Measurements from ENCODE around the gene GZMM.

Gene GZMM

DNA sequence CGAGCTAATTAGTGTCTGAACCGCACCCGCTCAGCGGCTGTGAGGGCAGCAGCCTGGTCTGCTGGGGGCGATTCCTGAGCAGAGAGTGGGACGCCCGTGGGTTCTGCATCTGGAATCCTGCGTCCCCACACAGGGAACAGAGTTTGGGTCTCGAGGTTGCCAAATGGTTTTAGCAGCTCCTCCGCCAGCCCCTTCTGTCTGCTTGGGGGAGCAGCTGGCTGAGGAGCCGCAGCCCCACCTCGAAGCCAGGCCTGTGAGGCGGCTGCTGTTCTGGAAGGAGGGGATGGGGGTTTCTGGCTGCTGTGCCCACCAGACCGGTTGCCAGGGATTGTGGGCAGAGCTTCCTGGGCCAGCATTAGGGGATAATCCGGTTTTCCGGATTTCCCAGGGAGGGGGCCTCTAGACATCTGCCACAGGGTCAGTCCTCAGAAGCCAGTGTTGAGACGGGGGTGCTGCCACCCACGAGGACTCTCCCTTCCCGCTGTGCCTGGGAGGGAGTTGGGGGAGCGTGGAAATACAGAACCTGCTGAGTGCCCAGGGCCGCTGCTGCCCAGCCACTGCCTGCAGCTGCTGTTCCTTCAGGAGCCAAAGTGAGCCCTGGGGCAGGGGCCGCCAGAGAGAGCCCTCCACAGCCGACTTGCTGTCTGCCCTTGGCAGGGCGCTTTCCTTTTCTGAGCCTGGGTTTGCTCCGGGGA lies 10.3 kb upstream of the GZMM start:
- in situ Hi-C loops (cut with MboI; ENCODE audit: low sequenced_read_pairs) = no loop called here

- in situ Hi-C loops (cut with MboI; ENCODE audit: low sequenced_read_pairs) = no loop called here
Observed at GRCh38 chr19:534088-534487, 9.8 kb upstream of the GZMM start.

GRCh38 chr19:535017-535835 lies 8.6 kb upstream of the GZMM start:
- in situ Hi-C loops (cut with MboI; ENCODE audit: low sequenced_read_pairs) = no loop called here

- in situ Hi-C loops (cut with MboI; ENCODE audit: low sequenced_read_pairs) = no loop called here
Observed at GRCh38 chr19:536031-536880, 7.6 kb upstream of the GZMM start.

DNA sequence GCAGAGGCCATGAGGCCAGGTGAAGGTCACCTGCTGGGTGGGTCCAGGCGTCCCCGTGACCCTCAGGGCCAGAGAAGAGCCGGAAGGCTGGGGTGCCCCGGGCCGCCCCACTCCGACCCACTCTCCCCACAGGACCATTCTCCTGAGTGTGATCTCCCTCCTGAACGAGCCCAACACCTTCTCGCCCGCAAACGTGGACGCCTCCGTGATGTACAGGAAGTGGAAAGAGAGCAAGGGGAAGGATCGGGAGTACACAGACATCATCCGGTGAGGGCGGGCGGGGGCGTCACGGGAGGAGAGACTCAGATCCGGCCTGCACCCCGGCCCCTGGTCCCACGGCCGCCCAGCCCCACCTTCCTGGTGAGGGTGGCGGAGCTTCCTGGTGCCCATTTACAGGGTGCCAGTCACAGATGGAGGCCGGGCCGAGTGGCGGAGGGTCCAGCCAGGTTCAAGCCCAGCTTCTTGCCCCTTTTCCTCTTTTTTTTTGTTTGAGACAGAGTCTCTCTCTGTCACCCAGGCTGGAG lies 6.9 kb upstream of the GZMM start:
- in situ Hi-C loops (cut with MboI; ENCODE audit: low sequenced_read_pairs) = no loop called here

DNA sequence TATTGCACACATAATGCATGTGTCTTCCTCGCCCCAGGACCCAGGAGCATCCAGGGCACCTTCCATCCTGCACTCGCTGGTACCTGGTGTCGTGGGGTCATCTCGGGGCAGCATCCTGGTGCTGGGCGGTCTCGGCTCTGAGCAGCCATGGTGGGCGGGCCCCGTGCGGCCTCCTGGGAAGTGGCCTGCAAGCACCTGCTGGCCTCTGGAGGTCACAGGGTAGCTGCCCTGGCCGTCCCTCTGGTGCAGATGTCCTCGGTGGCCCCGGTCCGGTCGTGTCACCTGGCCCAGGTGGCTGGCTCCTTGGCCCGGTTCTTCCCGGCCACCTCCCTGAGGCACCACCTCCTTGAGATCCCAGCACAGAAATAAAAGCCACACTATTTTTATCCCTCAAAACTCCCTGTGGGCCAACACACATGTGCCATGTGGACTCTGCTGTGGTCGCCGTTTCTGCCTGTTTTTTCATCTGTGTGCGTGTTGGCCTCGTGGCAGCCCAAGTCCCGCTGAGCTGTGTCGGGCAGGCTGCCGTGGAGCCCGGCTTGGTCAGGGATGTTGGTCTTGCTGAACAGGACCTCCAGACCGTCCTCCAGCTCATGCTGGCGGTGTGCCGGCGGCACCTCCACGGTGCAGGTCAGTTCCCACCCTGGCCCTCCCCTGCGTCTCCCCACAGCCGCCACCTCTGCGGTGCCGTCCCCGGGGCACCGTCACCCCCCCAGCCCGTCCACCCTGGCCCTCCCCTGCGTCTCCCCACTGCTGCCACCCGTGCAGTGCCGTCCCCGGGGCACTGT lies 5.0 kb upstream of the GZMM start:
- in situ Hi-C loops (cut with MboI; ENCODE audit: low sequenced_read_pairs) = no loop called here

DNA sequence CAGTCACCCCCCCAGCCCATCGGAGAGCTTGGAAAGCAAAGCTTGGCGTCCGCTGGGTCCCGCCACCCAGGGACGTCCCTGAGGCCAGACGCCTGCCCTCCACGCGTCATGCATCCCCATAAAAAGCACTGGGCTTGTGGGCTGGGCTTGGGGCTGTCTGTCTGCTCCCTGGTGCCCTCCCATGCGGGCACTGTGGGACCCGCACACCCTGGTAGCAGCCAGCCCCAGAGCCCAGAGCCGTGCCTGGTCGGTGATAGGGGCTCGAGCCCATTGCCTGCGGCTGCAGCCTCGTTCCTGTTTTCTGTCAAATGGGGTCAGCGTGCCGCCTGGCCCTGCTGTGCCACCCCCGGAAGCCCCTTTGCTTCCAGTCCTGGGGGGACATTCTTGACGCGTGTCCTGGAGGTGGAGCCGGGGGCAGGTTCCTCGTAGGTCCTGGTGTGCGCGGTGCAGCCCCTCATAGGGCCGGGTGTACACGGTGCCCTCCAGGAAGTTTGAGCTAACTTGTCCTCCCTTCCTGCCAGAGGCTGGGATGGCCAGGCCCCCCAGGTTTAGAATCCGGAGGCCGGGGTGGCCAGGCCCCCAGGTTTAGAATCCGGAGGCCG lies 4.3 kb upstream of the GZMM start:
- in situ Hi-C loops (cut with MboI; ENCODE audit: low sequenced_read_pairs) = no loop called here

- in situ Hi-C loops (cut with MboI; ENCODE audit: low sequenced_read_pairs) = no loop called here
Observed at GRCh38 chr19:540867-541637, 2.8 kb upstream of the GZMM start.

DNA sequence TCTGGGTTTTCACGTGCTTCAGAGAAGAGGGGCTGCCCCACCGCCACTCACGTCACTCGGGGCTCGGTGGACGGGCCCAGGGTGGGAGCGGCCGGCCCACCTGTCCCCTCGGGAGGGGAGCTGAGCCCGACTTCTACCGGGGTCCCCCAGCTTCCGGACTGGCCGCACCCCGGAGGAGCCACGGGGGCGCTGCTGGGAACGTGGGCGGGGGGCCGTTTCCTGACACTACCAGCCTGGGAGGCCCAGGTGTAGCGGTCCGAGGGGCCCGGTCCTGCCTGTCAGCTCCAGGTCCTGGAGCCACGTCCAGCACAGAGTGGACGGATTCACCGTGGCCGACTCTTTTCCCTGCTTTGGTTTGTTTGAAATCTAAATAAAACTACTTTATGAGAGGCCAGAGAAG lies 2.2 kb upstream of the GZMM start:
- in situ Hi-C loops (cut with MboI; ENCODE audit: low sequenced_read_pairs) = no loop called here

- in situ Hi-C loops (cut with MboI; ENCODE audit: low sequenced_read_pairs) = no loop called here
Observed at GRCh38 chr19:542173-542866, 1.5 kb upstream of the GZMM start.

GRCh38 chr19:547117-547516 lies 3.3 kb downstream of the GZMM start:
- in situ Hi-C loops (cut with MboI; ENCODE audit: low sequenced_read_pairs) = no loop called here

DNA sequence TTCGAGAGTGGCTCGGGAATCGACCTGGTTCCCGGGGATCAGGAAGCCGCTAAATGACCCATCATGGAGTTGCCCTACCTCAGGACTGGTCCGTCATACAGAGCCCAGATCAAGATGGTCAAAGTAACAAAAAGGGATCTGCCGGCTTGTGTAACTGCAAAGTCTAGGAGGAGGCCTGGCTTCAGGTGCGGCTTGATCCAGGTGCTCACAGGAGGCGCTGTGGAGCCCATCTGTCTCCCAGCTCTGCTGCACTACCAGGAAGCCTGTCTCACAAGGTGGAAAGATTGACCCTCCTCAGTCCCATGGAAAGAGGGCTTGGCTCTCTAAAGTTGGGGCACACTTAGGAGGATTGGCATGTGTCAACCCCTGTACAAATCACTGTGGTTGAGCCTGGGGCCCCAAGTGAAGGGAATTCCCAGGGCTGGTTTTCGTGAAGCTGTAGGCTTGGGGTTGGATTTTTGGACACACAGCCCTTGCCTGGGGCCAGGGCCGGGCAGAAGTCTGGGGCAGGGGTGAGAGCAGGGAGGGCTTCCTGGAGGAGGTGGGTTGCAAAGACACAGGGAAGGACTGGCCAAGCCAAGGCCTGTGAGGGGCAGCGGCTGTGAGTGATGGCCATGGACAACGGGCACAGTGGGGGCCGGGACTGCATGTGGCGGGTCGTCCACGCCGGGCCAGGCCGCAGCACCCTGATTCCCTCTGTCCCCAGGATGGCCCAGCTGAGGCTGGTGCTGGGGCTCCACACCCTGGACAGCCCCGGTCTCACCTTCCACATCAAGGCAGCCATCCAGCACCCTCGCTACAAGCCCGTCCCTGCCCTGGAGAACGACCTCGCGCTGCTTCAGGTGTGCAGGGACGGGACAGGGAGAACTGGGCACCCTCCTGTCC lies 4.2 kb downstream of the GZMM start:
- in situ Hi-C loops (cut with MboI; ENCODE audit: low sequenced_read_pairs) = no loop called here

DNA sequence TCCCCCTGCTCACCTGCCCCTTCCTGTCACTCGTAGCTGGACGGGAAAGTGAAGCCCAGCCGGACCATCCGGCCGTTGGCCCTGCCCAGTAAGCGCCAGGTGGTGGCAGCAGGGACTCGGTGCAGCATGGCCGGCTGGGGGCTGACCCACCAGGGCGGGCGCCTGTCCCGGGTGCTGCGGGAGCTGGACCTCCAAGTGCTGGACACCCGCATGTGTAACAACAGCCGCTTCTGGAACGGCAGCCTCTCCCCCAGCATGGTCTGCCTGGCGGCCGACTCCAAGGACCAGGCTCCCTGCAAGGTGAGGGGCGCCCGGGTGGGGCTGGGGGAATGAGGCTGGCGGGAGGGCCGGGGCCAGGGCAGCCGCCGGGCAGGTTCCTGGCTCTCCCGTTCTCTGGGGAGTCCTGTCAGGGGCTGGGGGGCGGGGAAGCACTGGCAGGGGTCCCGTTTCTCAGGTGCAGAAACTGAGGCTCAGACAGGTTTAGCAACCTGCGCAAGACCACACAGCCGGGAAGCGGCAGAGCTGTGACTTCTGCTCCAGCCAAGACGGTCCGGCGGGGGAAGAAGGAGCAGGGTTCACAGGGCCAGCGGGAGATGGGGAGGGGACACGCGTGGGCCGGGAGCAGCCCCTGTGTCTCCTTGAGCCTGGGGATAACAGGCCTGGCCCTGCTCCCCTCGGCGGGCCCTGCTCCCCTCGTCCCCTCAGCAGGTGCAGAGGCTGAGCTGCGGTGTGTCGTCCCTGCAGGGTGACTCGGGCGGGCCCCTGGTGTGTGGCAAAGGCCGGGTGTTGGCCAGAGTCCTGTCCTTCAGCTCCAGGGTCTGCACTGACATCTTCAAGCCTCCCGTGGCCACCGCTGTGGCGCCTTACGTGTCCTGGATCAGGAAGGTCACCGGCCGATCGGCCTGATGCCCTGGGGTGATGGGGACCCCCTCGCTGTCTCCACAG lies 5.3 kb downstream of the GZMM start:
- in situ Hi-C loops (cut with MboI; ENCODE audit: low sequenced_read_pairs) = no loop called here

GRCh38 chr19:554817-555216 lies 11.0 kb downstream of the GZMM start:
- in situ Hi-C loops (cut with MboI; ENCODE audit: low sequenced_read_pairs) = no loop called here

DNA sequence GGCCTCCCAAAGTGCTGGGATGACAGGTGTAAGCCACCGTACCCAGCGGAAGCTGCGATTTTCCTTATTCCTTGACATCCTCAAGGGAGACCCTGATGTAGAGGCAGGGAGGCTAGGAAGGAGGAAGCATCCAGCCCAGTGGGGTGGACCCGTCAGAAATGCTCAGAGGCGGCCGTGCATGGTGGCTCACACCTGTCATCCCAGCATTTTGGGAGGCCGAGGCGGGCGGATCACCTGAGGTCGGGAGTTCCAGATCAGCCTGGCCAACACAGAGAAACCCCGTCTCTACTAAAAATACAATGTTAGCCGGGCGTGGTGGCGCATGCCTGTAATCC lies 11.6 kb downstream of the GZMM start:
- in situ Hi-C loops (cut with MboI; ENCODE audit: low sequenced_read_pairs) = no loop called here

DNA sequence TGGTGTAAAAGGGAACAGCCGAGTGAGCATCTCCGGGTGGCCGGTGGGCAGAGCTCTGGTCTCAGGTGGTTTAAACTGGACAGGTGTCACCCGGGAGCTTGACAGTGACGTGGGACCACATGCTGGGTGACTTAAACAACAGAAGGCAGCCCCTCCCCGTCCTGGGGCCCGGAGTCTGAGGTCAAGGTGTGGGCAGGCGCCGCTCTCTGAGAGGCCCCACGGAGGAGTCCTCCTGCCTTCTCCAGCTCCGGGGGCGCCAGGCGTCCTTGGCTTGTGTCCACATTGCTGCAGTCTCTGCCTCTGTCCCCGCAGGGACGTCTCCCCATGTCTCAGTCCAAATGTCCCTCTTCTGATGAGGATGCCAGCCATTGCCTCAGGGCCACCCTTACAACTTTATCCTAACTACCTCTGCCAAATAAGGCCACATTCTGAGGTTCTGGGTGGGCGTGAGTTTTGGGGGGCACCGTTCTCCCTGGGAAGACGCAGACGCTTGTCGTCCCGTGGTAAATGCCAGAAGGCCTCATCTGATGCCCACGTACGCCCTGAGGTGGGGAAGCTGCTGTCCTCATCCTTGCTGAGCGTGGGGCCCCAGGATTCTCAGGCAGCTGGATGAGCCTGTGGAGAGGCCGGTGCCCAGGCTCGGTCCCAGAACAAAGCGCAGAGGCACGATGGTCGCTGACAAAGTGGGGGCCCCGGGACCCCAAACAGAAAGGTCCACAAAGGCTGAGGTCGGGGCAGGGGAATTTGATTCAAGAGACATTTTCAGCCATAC lies 12.9 kb downstream of the GZMM start:
- in situ Hi-C loops (cut with MboI; ENCODE audit: low sequenced_read_pairs) = no loop called here

Data from HL-60/S4 (cell line).